Medulla oblongata (tissue), 1 donor: ENCODE measurements around the gene PAGR1.
"Not testable (repeated sequence)": the region's sequence is repeated elsewhere in the genome, so short reads cannot be mapped to it uniquely, and the experiment has no call there.

Source experiments
- DNase-seq: peaks from one replicate; pipeline ENCODE4 v3.0.0-alpha.2; 2015; ENCODE audit errors: extremely low spot score

PAGR1 gene

GRCh38 chr16:29791845-29792807 lies 23.8 kb upstream of the PAGR1 start:
- no peak for DNase-seq

- not testable (repeated sequence) for DNase-seq
Observed at GRCh38 chr16:29793153-29793552, 22.8 kb upstream of the PAGR1 start.

- DNase-seq, result no peak
Observed at GRCh38 chr16:29794231-29794710, 21.7 kb upstream of the PAGR1 start.

GRCh38 chr16:29802416-29802935 lies 13.5 kb upstream of the PAGR1 start:
- no peak for DNase-seq

GRCh38 chr16:29804020-29804419 lies 11.9 kb upstream of the PAGR1 start:
- no peak for DNase-seq

- DNase-seq, result peak; percentile 61
Observed at GRCh38 chr16:29804455-29805231, 11.3 kb upstream of the PAGR1 start.

GRCh38 chr16:29805232-29806098 lies 10.5 kb upstream of the PAGR1 start:
- DNase-seq, result peak; percentile 97

GRCh38 chr16:29806099-29806579 lies 9.8 kb upstream of the PAGR1 start, which contains the start of gene MAZ:
Gene MAZ (plus strand): TSS chr16:29806529. CDS start chr16:29806702, 173 bp downstream.
- DNase-seq, result no peak

GRCh38 chr16:29806641-29807425 lies 9.1 kb upstream of the PAGR1 start:
- no peak for DNase-seq

- DNase-seq, result peak; percentile 89
Observed at GRCh38 chr16:29807426-29808218, 8.3 kb upstream of the PAGR1 start.

- DNase-seq, result no peak
Observed at GRCh38 chr16:29808219-29808900, 7.6 kb upstream of the PAGR1 start.

- no peak for DNase-seq
Observed at GRCh38 chr16:29809031-29809747, 6.8 kb upstream of the PAGR1 start.

- DNase-seq, result no peak
Observed at GRCh38 chr16:29809850-29810698, 5.9 kb upstream of the PAGR1 start.

GRCh38 chr16:29810699-29811169 lies 5.2 kb upstream of the PAGR1 start:
- DNase-seq, result no peak

GRCh38 chr16:29811170-29811895 lies 4.6 kb upstream of the PAGR1 start:
- DNase-seq, result peak; percentile 98
